GM12892 (cell line): ENCODE data around the gene PVALEF.

Experiments used
- POLR2A ChIP-seq: IDR thresholded peaks from 2 replicates; pipeline ENCODE4 v1.6.1; 2011; ENCODE audit warnings: low read depth, low read length, control low read depth
- POLR2AphosphoS5 ChIP-seq: IDR thresholded peaks from 2 replicates; pipeline ENCODE4 v1.6.1; 2011; ENCODE audit warnings: low read depth, low read length, control low read depth

DNA sequence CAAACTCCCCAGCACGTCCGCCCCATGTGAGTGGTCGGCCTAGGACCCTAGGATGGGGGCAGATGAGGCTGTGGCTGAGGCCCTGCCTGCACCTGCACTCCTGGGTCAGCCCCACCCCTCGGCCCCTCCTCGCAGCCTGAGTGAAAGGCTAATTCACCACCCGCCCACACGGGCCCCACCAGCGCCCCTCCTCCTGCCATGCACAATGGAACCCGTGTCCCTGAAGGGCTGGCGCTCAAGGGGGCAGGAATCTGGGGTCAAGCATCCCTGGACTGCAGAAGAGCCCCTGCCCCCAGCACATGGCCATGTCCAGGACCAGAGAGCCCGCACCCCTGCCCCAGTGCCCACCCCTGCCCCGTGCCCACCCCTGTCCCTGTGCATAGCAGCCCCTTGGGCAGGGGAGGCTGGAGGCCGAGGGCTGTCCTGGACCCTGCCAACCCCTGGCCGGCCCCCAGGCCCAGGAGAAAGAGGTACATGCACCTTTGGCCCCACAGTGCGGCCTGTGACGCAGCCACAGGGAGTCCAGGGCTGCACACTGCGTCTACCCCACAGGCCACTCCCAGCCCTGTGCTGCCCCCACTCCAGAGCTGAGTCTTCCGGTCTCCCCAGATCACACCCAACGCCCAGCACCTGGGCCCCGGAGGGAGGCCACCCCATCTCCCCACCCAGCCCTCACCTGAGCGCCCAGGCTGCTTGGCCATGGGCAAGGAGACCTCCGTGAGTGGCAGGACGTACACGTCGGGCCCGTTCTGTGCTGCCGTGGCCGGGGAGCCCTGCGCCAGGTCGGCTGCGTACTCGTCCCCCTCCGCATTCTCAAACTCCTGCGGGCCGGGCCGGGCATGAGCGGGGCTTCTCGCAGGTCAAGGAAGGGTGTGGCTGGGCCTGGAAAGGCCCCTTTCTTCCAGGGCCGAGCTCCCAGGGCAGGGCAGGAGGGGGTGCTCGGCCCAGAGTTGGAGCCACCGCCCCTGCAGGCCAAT lies 34.6 kb upstream of the PVALEF start:
- TF ChIP-seq POLR2A, result no peak
- TF ChIP-seq POLR2AphosphoS5, result no peak
